OCI-LY7 (cell line): Measurements from ENCODE around the gene TCP11L2. TPM values are rescaled to one million over a fixed set of nuclear protein-coding genes. Genes with fewer than 3 reads are reported as not detected.

Experiments
- Bru-seq: library from RNA; stranded (reverse); fragments of 400-500 nt; gene quantifications from one replicate; lab custom pipeline; 2021; lab: Mats Ljungman, UMichigan
- BruChase-seq, 2 experiments: library from RNA; stranded (reverse); fragments of 400-500 nt; gene quantifications; one replicate each; lab custom pipeline; 2021; lab: Mats Ljungman, UMichigan
- BruUV-seq: library from RNA; stranded (reverse); fragments of 400-500 nt; replicated peaks from 2 replicates; lab custom pipeline; 2021; lab: Mats Ljungman, UMichigan
- CTCF ChIA-PET: fragments of 300-600 bp; sonication (Branson Sonifier 250); formaldehyde crosslinking; loops from one replicate; lab custom pipeline; 2022; ENCODE audit warnings: antibody characterized with exemption; ENCODE audit not compliant: unreplicated experiment; lab: Charles Lee
- POLR2A ChIA-PET: fragments of 300-600 bp; sonication (Branson Sonifier 250); formaldehyde crosslinking; loops from one replicate; lab custom pipeline; 2022; ENCODE audit warnings: antibody characterized with exemption; lab: Charles Lee
- DNase-seq: peaks from one replicate; pipeline ENCODE4 v3.0.0-alpha.2; 2015; ENCODE audit warnings: low spot score
- H2AFZ ChIP-seq: fragments of 200-600 bp; sonication (generic), shearing (Covaris generic); 2 replicates; pipeline ENCODE4 v1.6.1; 2014; ENCODE audit warnings: mild to moderate bottlenecking, antibody characterized with exemption, low read length, moderate library complexity
- H3K27ac ChIP-seq: fragments of 200-600 bp; sonication (generic); 2 replicates; pipeline ENCODE4 v1.5.1; 2014; ENCODE audit warnings: mixed run types, low read depth, mild to moderate bottlenecking, moderate library complexity, low read length, inconsistent platforms; ENCODE audit not compliant: poor library complexity, severe bottlenecking
- H3K36me3 ChIP-seq: fragments of 200-600 bp; sonication (generic); 2 replicates; pipeline ENCODE4 v1.6.1; 2014; ENCODE audit warnings: mild to moderate bottlenecking, antibody characterized with exemption, low read length, moderate library complexity, mixed read lengths; ENCODE audit not compliant: insufficient read depth
- H3K4me1 ChIP-seq: fragments of 200-600 bp; sonication (generic); 2 replicates; pipeline ENCODE4 v1.5.1; 2014; ENCODE audit warnings: mild to moderate bottlenecking, low read length; ENCODE audit not compliant: insufficient read depth, poor library complexity, severe bottlenecking
- H3K4me2 ChIP-seq: fragments of 200-600 bp; sonication (generic); 2 replicates; pipeline ENCODE4 v1.6.1; 2014; ENCODE audit warnings: mild to moderate bottlenecking, low read length
- H3K4me3 ChIP-seq: fragments of 200-600 bp; sonication (generic); 2 replicates; pipeline ENCODE4 v1.5.1; 2014; ENCODE audit warnings: mild to moderate bottlenecking, low read depth, low read length; ENCODE audit not compliant: poor library complexity, severe bottlenecking
- H3K79me2 ChIP-seq: fragments of 200-600 bp; sonication (generic); 2 replicates; pipeline ENCODE4 v1.6.1; 2016; ENCODE audit warnings: low read depth, mild to moderate bottlenecking, low read length, moderate library complexity, mixed read lengths; ENCODE audit not compliant: insufficient read depth
- H3K9me2 ChIP-seq: fragments of 200-600 bp; sonication (generic); 2 replicates; pipeline ENCODE4 v1.6.1; 2016; ENCODE audit warnings: mild to moderate bottlenecking, low read length, mixed read lengths; ENCODE audit not compliant: insufficient read depth
- H3K9me3 ChIP-seq: fragments of 200-600 bp; sonication (generic); 2 replicates; pipeline ENCODE4 v1.6.1; 2014; ENCODE audit warnings: mild to moderate bottlenecking, mixed run types, low read length, mixed read lengths
- H4K20me1 ChIP-seq: fragments of 200-600 bp; sonication (generic); 2 replicates; pipeline ENCODE4 v1.6.1; 2014; ENCODE audit warnings: mild to moderate bottlenecking, antibody characterized with exemption, low read length, moderate library complexity, mixed read lengths; ENCODE audit not compliant: insufficient read depth
- CTCF ChIP-seq: fragments of 200-600 bp; sonication (generic); conservative IDR thresholded peaks from 2 replicates; pipeline ENCODE4 v1.5.1; 2014; ENCODE audit warnings: mild to moderate bottlenecking, antibody characterized with exemption, low read length, moderate library complexity, mixed read lengths
- EZH2phosphoT487 ChIP-seq: fragments of 200-600 bp; sonication (generic); IDR thresholded peaks from 2 replicates; pipeline ENCODE4 v1.6.1; 2018; ENCODE audit warnings: low read depth, borderline replicate concordance, mild to moderate bottlenecking, mixed run types, antibody characterized with exemption, low read length, moderate library complexity, mixed read lengths
- intact Hi-C: fragments of 100-400 bp; cut with micrococcal nuclease; formaldehyde crosslinking; loops from one replicate; pipeline ENCODE4 v1.10.0; 2022; ENCODE audit not compliant: unreplicated experiment
- long read RNA-seq: library from polyadenylated mRNA; stranded (forward); transcript quantifications from one replicate; pipeline ENCODE4 v2.0.0, GENCODE V29; 2022
- total RNA-seq, 2 experiments: library from RNA; depleted of rRNA in 1 of 2; stranded (reverse); fragments of >200 nt in 1 of 2; shearing (Covaris generic) in 1 of 2; gene quantifications; 2 replicates each; pipeline ENCODE4 v1.2.3, GENCODE V29; 2014 to 2022

The TCP11L2 gene
- total RNA-seq (2014; rRNA removed; shearing (Covaris generic)) (1.2 and 1.8 TPM in 2 replicates), total RNA-seq (2022) (9.8 and 10.4 TPM in 2 replicates), Bru-seq, nascent RNA (percentile 41 among the genes with signal in this experiment), BruChase-seq, experiment 1, labeled RNA remaining after a 6-hour chase (percentile 32 among the genes with signal in this experiment), BruChase-seq, experiment 2, labeled RNA remaining after a 2-hour chase (percentile 39 among the genes with signal in this experiment)
- long read RNA-seq, partial matches to known transcripts: 0 of 1 reads
- long read RNA-seq, other reads (novel, unspliced or antisense): 0 of 1 reads

- H3K4me3 ChIP-seq: peak within 1 kb of the TSS; percentile 95
- H3K4me2 ChIP-seq: peak within 1 kb of the TSS; percentile 92
- peak within 1 kb of the TSS; percentile 93 for H2AFZ ChIP-seq
- H3K4me1 ChIP-seq: peaks cover 44% of the 10 kb centered on the region
- ChIA-PET CTCF (interaction anchor here (1.6 kb wide), 1 partner anchor 55 kb away, joined by 5 read pairs; the partner anchor contains the start of gene POLR3B), POLR2A (interaction anchor here (1.2 to 2.0 kb wide), 4 partner anchors 9 to 55 kb away, joined by 3 to 6 read pairs (median 6); partner anchors contain the start of gene POLR3B)
- no TSS peak for BruUV-seq
- TF ChIP-seq EZH2phosphoT487: no peak
- TF ChIP-seq CTCF: no peak
- peak within 1 kb of the TSS; percentile 57 for H3K27ac ChIP-seq
- no peaks in the 10 kb centered on the region for H3K79me2 ChIP-seq
- no peaks in the 10 kb centered on the region for H3K9me2 ChIP-seq
- no peaks in the 10 kb centered on the region for H3K36me3 ChIP-seq
- no peaks in the 10 kb centered on the region for H3K9me3 ChIP-seq
- peak; percentile 89 for DNase-seq
- intact Hi-C loops: loop anchor here (5.0 kb wide), 2 partner anchors 55 to 655 kb away; partner anchors contain the start of genes POLR3B and TMEM263
- H4K20me1 ChIP-seq: no peaks in the 10 kb centered on the region
Observed at GRCh38 chr12:106302401-106303201, at the start of gene TCP11L2. TCP11L2 (plus strand) TSS chr12:106302733; CDS start chr12:106311076, 8,343 bp downstream.

GRCh38 chr12:106254724-106255123 lies 47.8 kb upstream of the TCP11L2 start:
- no peak for DNase-seq
- H3K4me1 ChIP-seq: peaks cover 24% of the 10 kb centered on the region
- no peaks in the 10 kb centered on the region for H4K20me1 ChIP-seq
- H3K4me3 ChIP-seq: no peak overlapping the region
- H2AFZ ChIP-seq: no peak overlapping the region
- intact Hi-C loops: no loop called here
- H3K4me2 ChIP-seq: no peak overlapping the region
- no peaks in the 10 kb centered on the region for H3K9me2 ChIP-seq
- no peaks in the 10 kb centered on the region for H3K9me3 ChIP-seq
- no TSS peak for BruUV-seq
- TF ChIP-seq CTCF (no peak), EZH2phosphoT487 (no peak)
- CTCF ChIA-PET: interaction anchor here (1.0 kb wide), 1 partner anchor 31 kb away, joined by 3 read pairs; no protein-coding TSS in a partner anchor
- POLR2A ChIA-PET: interaction anchor here (1.4 to 1.6 kb wide), 2 partner anchors 11 to 18 kb away, joined by 3 to 4 read pairs; no protein-coding TSS in a partner anchor
- no peaks in the 10 kb centered on the region for H3K36me3 ChIP-seq
- H3K27ac ChIP-seq: no peak overlapping the region
- no peaks in the 10 kb centered on the region for H3K79me2 ChIP-seq
